Body of pancreas (tissue), 4 donors: ENCODE measurements around the gene HBA2.
"Not testable (repeated sequence)": the region's sequence is repeated elsewhere in the genome, so short reads cannot be mapped to it uniquely, and the experiment has no call there.

Source experiments
- POLR2A ChIP-seq, 3 donors: fragments of 450-650 bp; IDR thresholded peaks; one replicate each; pipeline ENCODE4 v1.6.1; 2016; ENCODE audit warnings: antibody characterized with exemption in 3 of 3, mild to moderate bottlenecking in 2 of 3
- TF ChIP-seq, protein P1 (sequence below), 7 experiments: fragments of 450-650 bp in 4 of 7; fragments of 200-600 bp in 3 of 7; sonication (generic) in 3 of 7; IDR thresholded peaks; one replicate each; pipeline ENCODE4 v1.5.1; 2016 to 2019; ENCODE audit warnings: antibody characterized with exemption in 7 of 7

DNA sequence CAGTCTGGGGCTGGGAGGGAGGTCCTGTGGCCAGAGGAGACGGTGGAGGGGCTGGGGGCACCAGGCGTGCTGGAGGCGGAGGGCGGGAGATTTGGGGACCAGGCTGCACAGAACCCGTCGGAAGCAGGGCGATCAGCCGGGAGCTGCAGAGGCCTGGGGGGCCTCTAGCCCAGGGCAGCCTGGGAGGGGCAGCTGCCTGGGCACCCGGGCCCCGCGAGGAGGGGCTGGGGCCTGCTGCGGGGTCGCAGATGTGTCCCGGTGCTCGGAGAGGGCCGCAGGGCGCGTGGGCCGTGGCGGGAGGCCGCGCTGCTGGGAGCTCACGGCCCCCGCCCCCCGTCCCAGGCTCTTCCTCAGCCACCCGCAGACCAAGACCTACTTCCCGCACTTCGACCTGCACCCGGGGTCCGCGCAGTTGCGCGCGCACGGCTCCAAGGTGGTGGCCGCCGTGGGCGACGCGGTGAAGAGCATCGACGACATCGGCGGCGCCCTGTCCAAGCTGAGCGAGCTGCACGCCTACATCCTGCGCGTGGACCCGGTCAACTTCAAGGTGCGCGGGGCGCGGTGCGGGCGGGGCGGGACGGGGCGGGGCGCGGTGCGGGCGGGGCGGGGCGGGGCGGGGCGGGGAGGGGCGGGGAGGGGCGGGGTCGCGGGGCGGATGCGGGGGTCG, 19.0 kb upstream of the HBA2 start:
- TF ChIP-seq POLR2A (IDR thresholded peaks at IDR 0.05), result not testable (repeated sequence)
- TF ChIP-seq, protein P1, sequence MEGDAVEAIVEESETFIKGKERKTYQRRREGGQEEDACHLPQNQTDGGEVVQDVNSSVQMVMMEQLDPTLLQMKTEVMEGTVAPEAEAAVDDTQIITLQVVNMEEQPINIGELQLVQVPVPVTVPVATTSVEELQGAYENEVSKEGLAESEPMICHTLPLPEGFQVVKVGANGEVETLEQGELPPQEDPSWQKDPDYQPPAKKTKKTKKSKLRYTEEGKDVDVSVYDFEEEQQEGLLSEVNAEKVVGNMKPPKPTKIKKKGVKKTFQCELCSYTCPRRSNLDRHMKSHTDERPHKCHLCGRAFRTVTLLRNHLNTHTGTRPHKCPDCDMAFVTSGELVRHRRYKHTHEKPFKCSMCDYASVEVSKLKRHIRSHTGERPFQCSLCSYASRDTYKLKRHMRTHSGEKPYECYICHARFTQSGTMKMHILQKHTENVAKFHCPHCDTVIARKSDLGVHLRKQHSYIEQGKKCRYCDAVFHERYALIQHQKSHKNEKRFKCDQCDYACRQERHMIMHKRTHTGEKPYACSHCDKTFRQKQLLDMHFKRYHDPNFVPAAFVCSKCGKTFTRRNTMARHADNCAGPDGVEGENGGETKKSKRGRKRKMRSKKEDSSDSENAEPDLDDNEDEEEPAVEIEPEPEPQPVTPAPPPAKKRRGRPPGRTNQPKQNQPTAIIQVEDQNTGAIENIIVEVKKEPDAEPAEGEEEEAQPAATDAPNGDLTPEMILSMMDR (IDR thresholded peaks at IDR 0.05), result not testable (repeated sequence)
